ENCODE results near the gene GSPT2.
"Not testable (repeated sequence)": the region's sequence is repeated elsewhere in the genome, so short reads cannot be mapped to it uniquely, and the experiment has no call there.

Gene GSPT2
- total RNA-seq: 20.3 to 20.7 reads per million in 2 donors

- no peak for DNase-seq
Observed at GRCh38 chrX:51743179-51743957, at the start of gene GSPT2. Gene GSPT2 (plus strand): TSS chrX:51743442. CDS start chrX:51743627, 185 bp downstream.

GRCh38 chrX:51694254-51694653 lies 49.0 kb upstream of the GSPT2 start:
- no peak for DNase-seq

- no peak for DNase-seq
Observed at GRCh38 chrX:51697397-51697796, 45.8 kb upstream of the GSPT2 start.

GRCh38 chrX:51710277-51711164 lies 32.7 kb upstream of the GSPT2 start, which contains the start of gene CENPVL1:
Gene CENPVL1 (plus strand): TSS chrX:51710512. CDS start chrX:51710512, 0 bp downstream.
- not testable (repeated sequence) for DNase-seq

- DNase-seq: not testable (repeated sequence)
Observed at GRCh38 chrX:51712943-51713647, 30.1 kb upstream of the GSPT2 start.

GRCh38 chrX:51728202-51728601 lies 15.0 kb upstream of the GSPT2 start:
- DNase-seq: no peak

GRCh38 chrX:51737091-51737490 lies 6.2 kb upstream of the GSPT2 start:
- no peak for DNase-seq

GRCh38 chrX:51742586-51742985 lies 656 bp upstream of the GSPT2 start:
- DNase-seq: no peak

- no peak for DNase-seq
Observed at GRCh38 chrX:51747671-51748070, 4.4 kb downstream of the GSPT2 start.

GRCh38 chrX:51759055-51759839 lies 16.0 kb downstream of the GSPT2 start:
- DNase-seq: no peak

- no peak for DNase-seq
Observed at GRCh38 chrX:51760657-51761056, 17.4 kb downstream of the GSPT2 start.

GRCh38 chrX:51766546-51766945 lies 23.3 kb downstream of the GSPT2 start:
- DNase-seq: no peak

- no peak for DNase-seq
Observed at GRCh38 chrX:51776851-51777250, 33.6 kb downstream of the GSPT2 start.

- no peak for DNase-seq
Observed at GRCh38 chrX:51779306-51779705, 36.1 kb downstream of the GSPT2 start.

GRCh38 chrX:51795136-51795535 lies 51.9 kb downstream of the GSPT2 start:
- DNase-seq: no peak

All from activated gamma-delta T cell (primary cell).